ENCODE data around the gene GAS7. TPM values are rescaled to one million over a fixed set of nuclear protein-coding genes. Genes with fewer than 3 reads are reported as not detected.
A peak's percentile ranks its signal among the peaks of the same experiment; 100 is the strongest.
"Not testable (repeated sequence)": the region's sequence is repeated elsewhere in the genome, so short reads cannot be mapped to it uniquely, and the experiment has no call there.

GAS7 gene
- total RNA-seq, 1 experiment from 2014 or later: 0.76 TPM

- DNase-seq (ENCODE audit: low read depth): no peak
Observed at GRCh38 chr17:9944704-9945103, 253.7 kb downstream of the GAS7 start.

DNA sequence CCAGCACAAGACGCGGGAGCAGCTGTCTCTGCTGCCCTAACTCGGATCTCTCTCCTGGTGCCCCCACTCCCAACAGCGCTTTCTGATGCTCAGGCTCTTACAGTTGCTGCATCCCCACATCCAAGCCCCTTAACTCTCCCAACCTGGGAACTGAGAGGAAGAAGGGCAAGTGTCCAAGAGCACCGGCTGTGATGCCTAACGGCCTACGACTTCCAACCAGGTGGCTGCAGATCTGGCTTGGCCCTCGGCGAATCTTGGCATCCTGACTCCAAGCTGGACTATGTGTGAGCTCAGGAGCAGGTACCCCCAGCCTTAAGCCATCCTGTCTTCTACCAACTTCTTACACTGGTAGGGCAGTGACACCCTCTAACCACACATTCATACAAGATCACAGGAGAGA is 255.1 kb downstream of the GAS7 start:
- no peak for DNase-seq (ENCODE audit: low read depth)

- no peak for DNase-seq (ENCODE audit: low read depth)
Observed at GRCh38 chr17:9942885-9943284, 255.5 kb downstream of the GAS7 start.

DNA sequence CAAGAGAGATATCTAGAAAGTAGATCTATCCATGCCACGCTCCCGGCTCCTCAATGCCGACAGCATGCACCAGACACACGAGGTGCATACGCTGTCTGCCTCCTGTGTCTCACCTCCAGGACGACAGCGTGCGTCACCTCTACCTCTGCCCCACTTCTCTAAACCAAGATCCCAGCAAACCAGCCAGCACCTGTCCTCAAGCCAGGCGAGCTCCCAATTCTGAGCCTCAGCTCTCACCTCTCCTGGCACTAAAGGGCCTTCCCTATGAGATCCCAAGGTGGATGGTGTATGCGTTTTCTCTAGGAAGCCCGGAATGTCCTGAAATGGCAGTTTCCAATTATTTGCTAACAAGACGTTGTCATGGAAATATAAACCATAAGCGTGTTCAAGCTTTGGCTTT is 257.1 kb downstream of the GAS7 start:
- DNase-seq (ENCODE audit: low read depth): no peak

- no peak for DNase-seq (ENCODE audit: low read depth)
Observed at GRCh38 chr17:9940841-9941240, 257.6 kb downstream of the GAS7 start.

- DNase-seq (ENCODE audit: low read depth): no peak
Observed at GRCh38 chr17:9938764-9939163, 259.6 kb downstream of the GAS7 start.

GRCh38 chr17:9937901-9938300 is 260.5 kb downstream of the GAS7 start:
- no peak for DNase-seq (ENCODE audit: low read depth)

DNA sequence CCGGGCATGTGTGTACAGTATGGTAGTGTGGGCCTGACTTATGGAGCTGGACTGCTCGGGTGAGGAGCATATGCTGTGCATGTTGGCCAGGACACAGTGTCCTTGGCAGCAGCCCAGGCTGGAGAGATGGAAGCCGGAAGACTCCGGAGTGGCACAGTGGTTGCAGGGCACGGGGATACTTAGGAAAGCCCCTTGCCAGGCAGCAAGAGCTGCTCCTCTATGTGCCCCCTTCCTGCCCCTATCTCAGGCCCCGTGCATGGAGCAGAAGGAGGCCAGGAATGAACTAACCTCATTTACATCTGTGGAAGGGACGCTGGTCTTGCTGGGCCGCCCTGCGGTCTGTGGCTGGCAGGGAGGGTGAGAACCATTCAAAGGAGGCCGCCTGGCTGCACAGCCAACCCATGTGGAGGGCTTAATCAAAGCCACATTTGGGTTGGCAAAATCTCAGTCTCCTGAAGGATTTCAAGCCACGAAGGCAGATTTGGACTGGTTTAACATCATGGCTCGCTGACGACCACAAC is 261.1 kb downstream of the GAS7 start:
- DNase-seq (ENCODE audit: low read depth): no peak

- no peak for DNase-seq (ENCODE audit: low read depth)
Observed at GRCh38 chr17:9936095-9936494, 262.3 kb downstream of the GAS7 start.

GRCh38 chr17:9935408-9935807 is 263.0 kb downstream of the GAS7 start:
- DNase-seq (ENCODE audit: low read depth): no peak

DNA sequence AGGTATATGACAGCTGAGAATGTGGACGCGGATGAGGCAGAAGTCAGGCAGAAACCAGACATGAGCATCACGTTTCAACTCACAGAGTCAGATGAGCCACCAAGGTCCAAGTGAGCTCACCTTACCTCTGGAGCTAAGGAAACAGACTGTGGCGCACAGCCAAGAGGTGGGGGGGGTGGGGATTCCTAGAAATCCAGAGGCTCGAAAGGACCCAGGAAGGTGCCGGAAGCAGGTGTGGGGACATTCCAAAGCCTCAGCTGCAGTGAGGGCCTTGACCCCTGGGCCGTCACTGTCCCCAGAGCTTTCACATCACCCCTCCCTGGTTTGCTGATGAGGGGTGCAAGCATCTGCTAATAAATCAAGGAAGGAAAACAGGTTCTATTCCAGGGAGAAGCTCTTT is 264.1 kb downstream of the GAS7 start:
- no peak for DNase-seq (ENCODE audit: low read depth)

- DNase-seq (ENCODE audit: low read depth): peak; percentile 11
Observed at GRCh38 chr17:9932491-9932890, 265.9 kb downstream of the GAS7 start.

GRCh38 chr17:9931144-9931741 is 267.2 kb downstream of the GAS7 start:
- DNase-seq (ENCODE audit: low read depth): no peak

DNA sequence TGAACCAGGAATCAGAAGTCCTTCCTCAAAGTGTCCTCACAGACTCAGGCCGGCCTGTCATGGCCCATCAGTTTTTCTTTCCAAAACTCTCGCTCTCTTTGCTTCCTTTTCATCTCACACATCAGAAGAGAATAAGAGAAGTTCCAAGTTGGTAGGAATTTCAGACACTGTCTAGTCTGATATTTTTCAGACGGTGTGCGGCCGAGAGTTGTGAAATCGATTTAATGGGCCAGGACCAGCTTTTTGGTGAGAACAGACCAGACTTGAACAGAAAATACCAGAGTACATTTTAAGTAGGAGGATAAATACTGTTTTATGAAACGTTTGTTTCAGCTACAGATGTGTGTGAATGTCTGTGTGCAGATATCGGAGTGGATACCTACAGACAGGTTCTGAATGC is 268.5 kb downstream of the GAS7 start:
- DNase-seq (ENCODE audit: low read depth): no peak

- peak; percentile 88 for DNase-seq (ENCODE audit: low read depth)
Observed at GRCh38 chr17:9928601-9929333, 269.6 kb downstream of the GAS7 start.

GRCh38 chr17:9926150-9926804 is 272.1 kb downstream of the GAS7 start:
- DNase-seq (ENCODE audit: low read depth): no peak

DNA sequence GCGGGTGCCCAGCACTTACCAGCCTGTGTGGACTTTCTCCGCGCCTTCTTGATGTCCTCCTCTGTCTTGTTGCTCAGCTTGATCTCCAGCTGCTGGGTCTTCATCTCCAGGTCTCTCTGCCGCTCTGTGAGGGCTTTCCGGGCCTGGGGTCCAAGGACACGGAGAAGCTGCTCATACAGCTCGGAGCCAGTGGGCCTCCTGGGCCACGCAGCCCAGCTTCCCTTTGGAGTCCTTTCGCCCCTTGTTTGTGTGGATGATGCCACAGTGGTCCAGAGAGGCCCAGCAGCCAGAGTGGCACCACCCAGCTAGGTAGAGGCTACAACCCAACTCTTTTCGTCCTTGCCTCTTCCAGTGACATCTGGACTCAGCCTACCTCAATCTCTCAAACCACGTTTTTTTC is 272.9 kb downstream of the GAS7 start:
- DNase-seq (ENCODE audit: low read depth): no peak

- peak; percentile 63 for DNase-seq (ENCODE audit: low read depth)
Observed at GRCh38 chr17:9924735-9925191, 273.6 kb downstream of the GAS7 start.

DNA sequence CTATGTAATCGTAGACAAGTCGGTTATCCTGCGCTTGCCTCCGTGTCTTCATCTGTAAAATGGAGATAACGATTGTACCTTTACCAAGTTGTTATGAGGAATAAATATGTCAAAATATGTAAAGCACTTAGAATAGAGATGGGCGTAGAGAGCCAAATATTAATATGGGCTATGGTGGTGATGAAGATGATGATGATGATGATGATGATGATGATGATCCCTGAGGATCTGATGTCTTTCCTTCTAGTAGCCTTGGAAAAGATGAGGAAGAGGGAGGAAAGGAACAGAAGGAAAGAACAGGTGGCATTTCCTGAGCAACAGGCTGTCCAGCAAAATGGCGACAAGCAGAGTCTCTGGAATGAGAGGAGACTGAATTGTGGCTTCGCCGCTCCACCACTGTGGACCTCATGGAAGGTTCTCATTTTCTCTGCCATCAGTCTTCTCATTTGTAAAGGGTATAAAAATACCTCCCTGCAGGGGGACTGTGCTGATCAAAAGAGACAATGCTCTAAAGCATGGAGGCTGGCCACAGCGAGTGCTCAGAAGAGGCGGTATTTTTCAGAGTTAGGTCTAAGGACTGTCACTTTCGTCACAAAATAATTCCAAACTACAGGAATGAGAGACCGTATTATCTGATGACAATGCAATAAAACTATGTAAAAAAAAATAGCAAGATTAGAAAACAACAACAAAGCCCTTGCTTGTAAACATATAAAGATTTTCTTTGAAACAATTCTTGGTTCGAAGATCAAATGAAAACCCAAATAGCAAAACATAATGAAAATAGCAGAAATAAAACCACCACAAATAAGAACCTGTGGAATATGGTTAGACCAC is 276.2 kb downstream of the GAS7 start:
- DNase-seq (ENCODE audit: low read depth): no peak

DNA sequence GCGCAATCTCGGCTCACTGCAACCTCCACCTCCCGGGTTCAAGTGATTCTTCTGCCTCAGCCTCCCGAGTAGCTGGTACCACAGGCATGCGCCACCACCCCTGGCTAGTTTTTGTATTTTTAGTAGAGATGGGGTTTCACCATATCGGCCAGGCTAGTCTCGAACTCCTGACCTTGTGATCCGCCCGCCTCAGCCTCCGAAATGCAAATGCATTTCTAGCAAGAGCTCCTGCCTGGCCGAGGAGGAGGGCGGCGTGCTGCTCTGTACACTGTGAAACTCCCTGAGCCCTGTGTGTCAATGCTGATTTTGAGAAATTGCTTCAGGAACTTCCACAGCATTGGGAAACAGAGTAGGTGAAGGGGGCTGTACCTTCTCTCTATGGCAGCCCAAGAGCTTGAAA is 277.2 kb downstream of the GAS7 start:
- not testable (repeated sequence) for DNase-seq (ENCODE audit: low read depth)

DNA sequence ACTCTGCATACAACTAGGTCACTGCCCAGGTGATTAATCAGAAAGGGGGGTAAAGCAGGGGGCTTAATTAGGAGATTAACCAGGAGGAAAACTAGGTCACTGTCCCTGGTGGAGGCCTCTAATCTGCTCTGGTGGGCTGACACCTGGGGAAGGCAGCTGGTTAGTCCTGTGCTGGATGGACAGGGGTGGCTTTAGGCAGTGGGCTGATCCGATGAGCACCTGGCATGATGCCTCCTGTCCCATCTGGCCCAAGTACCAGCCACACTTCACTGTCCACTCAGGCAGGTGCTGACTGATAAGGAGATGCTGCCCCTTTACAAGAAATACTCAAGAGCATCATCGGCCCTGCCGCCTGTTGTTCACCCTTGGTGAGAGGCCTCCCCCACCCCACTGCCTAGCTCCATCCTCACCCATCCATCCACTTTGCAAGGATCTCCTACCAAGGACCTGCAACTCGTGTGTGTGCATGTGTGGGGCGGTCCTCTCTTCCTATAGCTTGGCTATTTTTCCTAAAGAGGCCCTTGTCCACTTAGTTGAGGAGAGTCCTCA is 279.5 kb downstream of the GAS7 start:
- no peak for DNase-seq (ENCODE audit: low read depth)
